GM23338 (cell line): Measurements from ENCODE around the gene GUCY1A1. TPM values are rescaled to one million over a fixed set of nuclear protein-coding genes. Genes with fewer than 3 reads are reported as not detected.

Experiments
- ATAC-seq: fragments of 200-7000 bp; cut with Tn5 transposase; 3 replicates; pipeline ENCODE4 v1.9.1; 2020
- DNase-seq: peaks from one replicate; pipeline ENCODE4 v3.0.0-alpha.2; 2015; ENCODE audit warnings: low spot score
- H2AFZ ChIP-seq: fragments of 200-600 bp; sonication (generic); 2 replicates; pipeline ENCODE4 v1.8.0; 2016; ENCODE audit warnings: antibody characterized with exemption, mild to moderate bottlenecking, moderate library complexity
- H3F3A ChIP-seq: fragments of 200-600 bp; sonication (generic); replicated peaks from 2 replicates; pipeline ENCODE4 v1.8.0; 2017; ENCODE audit warnings: antibody characterized with exemption, mixed run types, low read depth
- H3K27ac ChIP-seq: fragments of 200-600 bp; sonication (generic); 2 replicates; pipeline ENCODE4 v1.6.1; 2016; ENCODE audit warnings: low read depth
- H3K27me3 ChIP-seq: fragments of 200-600 bp; sonication (generic); 2 replicates; pipeline ENCODE4 v1.8.0; 2016; ENCODE audit warnings: mild to moderate bottlenecking, mixed run types, moderate library complexity; ENCODE audit not compliant: insufficient read depth
- H3K36me3 ChIP-seq: fragments of 200-600 bp; sonication (generic); 2 replicates; pipeline ENCODE4 v1.8.0; 2016; ENCODE audit warnings: mild to moderate bottlenecking; ENCODE audit not compliant: insufficient read depth
- H3K4me1 ChIP-seq: fragments of 200-600 bp; sonication (generic); 2 replicates; pipeline ENCODE4 v1.8.0; 2016; ENCODE audit warnings: mild to moderate bottlenecking, moderate library complexity; ENCODE audit not compliant: insufficient read depth
- H3K4me2 ChIP-seq: fragments of 200-600 bp; sonication (generic); 2 replicates; pipeline ENCODE4 v1.7.1; 2017; ENCODE audit warnings: mixed run types
- H3K4me3 ChIP-seq: fragments of 200-600 bp; sonication (generic); 2 replicates; pipeline ENCODE4 v1.6.1; 2016; ENCODE audit warnings: mixed run types
- H3K79me2 ChIP-seq: fragments of 200-600 bp; sonication (generic); replicated peaks from 2 replicates; pipeline ENCODE4 v1.8.0; 2017; ENCODE audit warnings: mild to moderate bottlenecking; ENCODE audit not compliant: insufficient read depth
- H3K9me2 ChIP-seq: fragments of 200-600 bp; sonication (generic); 2 replicates; pipeline ENCODE4 v1.8.0; 2017; ENCODE audit not compliant: insufficient read depth
- H4K20me1 ChIP-seq: fragments of 200-600 bp; sonication (generic); replicated peaks from 2 replicates; pipeline ENCODE4 v1.8.0; 2017; ENCODE audit warnings: mild to moderate bottlenecking; ENCODE audit not compliant: insufficient read depth
- H3K27ac Mint-ChIP-seq: 2 replicates; pipeline ENCODE4 v1.8.0; 2020; ENCODE audit warnings: inconsistent platforms, mild to moderate bottlenecking, moderate library complexity, mixed read lengths
- H3K27me3 Mint-ChIP-seq: 3 replicates; pipeline ENCODE4 v1.8.0; 2022; ENCODE audit warnings: low read depth, mild to moderate bottlenecking, moderate library complexity, mixed read lengths, inconsistent platforms; ENCODE audit not compliant: insufficient read depth, poor library complexity
- H3K36me3 Mint-ChIP-seq: 3 replicates; pipeline ENCODE4 v1.8.0; 2021; ENCODE audit warnings: low read depth, mild to moderate bottlenecking, inconsistent platforms, moderate library complexity, mixed read lengths
- H3K4me1 Mint-ChIP-seq: 3 replicates; pipeline ENCODE4 v1.8.0; 2020; ENCODE audit warnings: mild to moderate bottlenecking, inconsistent platforms, mixed read lengths
- H3K4me3 Mint-ChIP-seq: 3 replicates; pipeline ENCODE4 v1.8.0; 2021; ENCODE audit warnings: moderate library complexity, mild to moderate bottlenecking, inconsistent platforms, mixed read lengths
- H3K9me3 Mint-ChIP-seq: 3 replicates; pipeline ENCODE4 v1.8.0; 2020; ENCODE audit warnings: moderate library complexity, mild to moderate bottlenecking, inconsistent platforms, mixed read lengths
- CREB1 ChIP-seq: fragments of 250-450 bp; sonication (Bioruptor Pico); IDR thresholded peaks from 2 replicates; pipeline ENCODE4 v1.5.0; 2020; ENCODE audit warnings: low read depth, mild to moderate bottlenecking, moderate library complexity
- ETS1 ChIP-seq: IDR thresholded peaks from 2 replicates; pipeline ENCODE4 v1.6.1; 2016; ENCODE audit warnings: antibody characterized with exemption
- EZH2phosphoT487 ChIP-seq: fragments of 200-600 bp; sonication (generic); IDR thresholded peaks from one replicate; pipeline ENCODE4 v1.8.1; 2018; ENCODE audit warnings: antibody characterized with exemption; ENCODE audit not compliant: unreplicated experiment
- JUNB ChIP-seq: IDR thresholded peaks from one replicate; pipeline ENCODE4 v1.6.1; 2016; ENCODE audit warnings: antibody characterized with exemption; ENCODE audit not compliant: unreplicated experiment
- NANOG ChIP-seq: IDR thresholded peaks from 2 replicates; pipeline ENCODE4 v1.6.1; 2016; ENCODE audit warnings: antibody characterized with exemption, borderline replicate concordance
- REST ChIP-seq: IDR thresholded peaks from one replicate; pipeline ENCODE4 v1.6.1; 2018; ENCODE audit warnings: antibody characterized with exemption; ENCODE audit not compliant: unreplicated experiment
- STAT1 ChIP-seq: IDR thresholded peaks from one replicate; pipeline ENCODE4 v1.6.1; 2016; ENCODE audit warnings: antibody characterized with exemption; ENCODE audit not compliant: unreplicated experiment
- ZNF114 ChIP-seq: fragments of 250-450 bp; sonication (Bioruptor Pico); IDR thresholded peaks from 2 replicates; pipeline ENCODE4 v1.5.0; 2020; ENCODE audit warnings: mild to moderate bottlenecking, moderate library complexity
- ZNF331 ChIP-seq: fragments of 250-450 bp; sonication (Bioruptor Pico); IDR thresholded peaks from 2 replicates; pipeline ENCODE4 v1.5.0; 2020; ENCODE audit warnings: low read depth, mild to moderate bottlenecking, moderate library complexity
- polyA plus RNA-seq: library from polyadenylated mRNA; unstranded; fragments of >200 nt; fragmentation: Nextera tagmentation; extraction: Ambion mirVana; gene quantifications from 2 replicates; pipeline ENCODE4 v1.2.1, GENCODE V29; 2016
- total RNA-seq: library from RNA; depleted of rRNA; stranded (reverse); fragments of >200 nt; shearing (Covaris generic); gene quantifications from 2 replicates; pipeline ENCODE4 v1.2.3, GENCODE V29; 2014
- TF ChIP-seq, protein P1 (sequence below), 2 experiments: fragments of 200-600 bp in 1 of 2; sonication (generic) in 1 of 2; conservative IDR thresholded peaks; 2 replicates each; pipeline versions ENCODE4 v1.5.1 to v1.6.1; 2016 to 2017; ENCODE audit warnings: antibody characterized with exemption in 2 of 2, low read depth in 2 of 2, mild to moderate bottlenecking in 2 of 2, moderate library complexity in 1 of 2

Gene GUCY1A1
- total and polyA plus RNA-seq, 2 experiments from 2014 or later: not detected

GRCh38 chr4:155772459-155773195 lies 106.0 kb downstream of the GUCY1A1 start (continued):
- TF ChIP-seq JUNB (no peak), REST (no peak), NANOG (no peak), ZNF114 (CRISPR knock-in tag) (no peak), STAT1 (no peak), ZNF331 (no peak), CREB1 (no peak), ETS1 (no peak)
- TF ChIP-seq, protein P1, sequence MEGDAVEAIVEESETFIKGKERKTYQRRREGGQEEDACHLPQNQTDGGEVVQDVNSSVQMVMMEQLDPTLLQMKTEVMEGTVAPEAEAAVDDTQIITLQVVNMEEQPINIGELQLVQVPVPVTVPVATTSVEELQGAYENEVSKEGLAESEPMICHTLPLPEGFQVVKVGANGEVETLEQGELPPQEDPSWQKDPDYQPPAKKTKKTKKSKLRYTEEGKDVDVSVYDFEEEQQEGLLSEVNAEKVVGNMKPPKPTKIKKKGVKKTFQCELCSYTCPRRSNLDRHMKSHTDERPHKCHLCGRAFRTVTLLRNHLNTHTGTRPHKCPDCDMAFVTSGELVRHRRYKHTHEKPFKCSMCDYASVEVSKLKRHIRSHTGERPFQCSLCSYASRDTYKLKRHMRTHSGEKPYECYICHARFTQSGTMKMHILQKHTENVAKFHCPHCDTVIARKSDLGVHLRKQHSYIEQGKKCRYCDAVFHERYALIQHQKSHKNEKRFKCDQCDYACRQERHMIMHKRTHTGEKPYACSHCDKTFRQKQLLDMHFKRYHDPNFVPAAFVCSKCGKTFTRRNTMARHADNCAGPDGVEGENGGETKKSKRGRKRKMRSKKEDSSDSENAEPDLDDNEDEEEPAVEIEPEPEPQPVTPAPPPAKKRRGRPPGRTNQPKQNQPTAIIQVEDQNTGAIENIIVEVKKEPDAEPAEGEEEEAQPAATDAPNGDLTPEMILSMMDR (conservative IDR thresholded peaks at IDR 0.05; ENCODE audit: low read depth in 2 of 2): no peak

GRCh38 chr4:155773196-155773800 lies 106.7 kb downstream of the GUCY1A1 start:
- Histone ChIP-seq H3K4me3 (no peak overlapping the region), H3K27ac (no peak overlapping the region), H3K4me2 (no peak overlapping the region), H3K9me2 (no peaks in the 10 kb centered on the region), H3K27me3 (no peaks in the 10 kb centered on the region), H3F3A (no peaks in the 10 kb centered on the region), H2AFZ (no peak overlapping the region), H3K79me2 (no peaks in the 10 kb centered on the region), H4K20me1 (no peaks in the 10 kb centered on the region), H3K36me3 (no peaks in the 10 kb centered on the region), H3K4me1 (peaks cover 28% of the 10 kb centered on the region)
- Mint-ChIP-seq H3K27ac (no peak overlapping the region; the same call in 1 of the 2 replicates), H3K27me3 (peaks cover 2% of the 10 kb centered on the region), H3K9me3 (no peaks in the 10 kb centered on the region), H3K4me1 (peaks cover 31% of the 10 kb centered on the region), H3K4me3 (no peak overlapping the region), H3K36me3 (no peaks in the 10 kb centered on the region)
- ATAC-seq: no peak
- TF ChIP-seq EZH2phosphoT487 (no peak), STAT1 (no peak), JUNB (no peak)
- TF ChIP-seq, protein P1 (conservative IDR thresholded peaks at IDR 0.05; ENCODE audit: low read depth in 2 of 2): no peak
- DNase-seq: no peak
